ENCODE data around the gene ZNF189. TPM values are rescaled to one million over a fixed set of nuclear protein-coding genes. Genes with fewer than 3 reads are reported as not detected.
"Not testable (repeated sequence)": the region's sequence is repeated elsewhere in the genome, so short reads cannot be mapped to it uniquely, and the experiment has no call there.

Gene ZNF189
- total RNA-seq, 2 donors from 2014 or later = 8.3 to 9.0 TPM

DNA sequence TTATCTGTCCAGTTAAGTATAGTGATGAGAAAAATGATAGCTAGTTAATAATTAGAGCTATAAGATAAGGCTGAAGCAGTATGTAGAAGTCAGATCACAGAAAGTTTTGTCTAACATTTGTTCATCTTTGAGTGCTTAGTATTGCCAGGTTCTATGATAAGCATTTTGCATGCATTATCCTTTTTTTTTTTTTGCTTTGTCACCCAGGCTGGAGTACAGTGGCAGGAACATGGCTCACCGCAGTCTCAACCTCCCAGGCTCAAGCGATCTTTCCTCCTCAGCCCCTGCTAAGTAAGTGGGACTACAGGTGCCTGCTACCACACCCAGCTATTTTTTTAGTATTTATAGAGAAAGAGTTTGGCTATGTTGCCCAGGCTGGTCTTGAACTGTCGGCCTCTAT lies 31.3 kb upstream of the ZNF189 start:
- Mint-ChIP-seq H3K4me3 (no peak overlapping the region), H3K36me3 (ENCODE audit: insufficient read depth in 2 of 2) (no peaks in the 10 kb centered on the region), H3K9me3 (peaks cover 0 to 4% of the 10 kb centered on the region in 2 donors), H3K4me1 (ENCODE audit: low read depth) (no peaks in the 10 kb centered on the region), H3K27me3 (ENCODE audit: low read depth) (peaks cover 4% of the 10 kb centered on the region), H3K27ac (no peak overlapping the region)
- DNase-seq (no peak), ATAC-seq (replicated peaks in 1 of 2) (no peak)

GRCh38 chr9:101369286-101369685 lies 29.4 kb upstream of the ZNF189 start:
- ATAC-seq (replicated peaks in 1 of 2) = no peak
- no peaks in the 10 kb centered on the region for H3K4me1 Mint-ChIP-seq (ENCODE audit: low read depth)
- no peak overlapping the region for H3K27ac Mint-ChIP-seq
- H3K36me3 Mint-ChIP-seq (ENCODE audit: insufficient read depth in 2 of 2) = no peaks in the 10 kb centered on the region
- H3K4me3 Mint-ChIP-seq = no peak overlapping the region
- H3K27me3 Mint-ChIP-seq (ENCODE audit: low read depth) = peaks cover 4% of the 10 kb centered on the region
- no peak for DNase-seq
- peaks cover 0 to 2% of the 10 kb centered on the region in 2 donors for H3K9me3 Mint-ChIP-seq

DNA sequence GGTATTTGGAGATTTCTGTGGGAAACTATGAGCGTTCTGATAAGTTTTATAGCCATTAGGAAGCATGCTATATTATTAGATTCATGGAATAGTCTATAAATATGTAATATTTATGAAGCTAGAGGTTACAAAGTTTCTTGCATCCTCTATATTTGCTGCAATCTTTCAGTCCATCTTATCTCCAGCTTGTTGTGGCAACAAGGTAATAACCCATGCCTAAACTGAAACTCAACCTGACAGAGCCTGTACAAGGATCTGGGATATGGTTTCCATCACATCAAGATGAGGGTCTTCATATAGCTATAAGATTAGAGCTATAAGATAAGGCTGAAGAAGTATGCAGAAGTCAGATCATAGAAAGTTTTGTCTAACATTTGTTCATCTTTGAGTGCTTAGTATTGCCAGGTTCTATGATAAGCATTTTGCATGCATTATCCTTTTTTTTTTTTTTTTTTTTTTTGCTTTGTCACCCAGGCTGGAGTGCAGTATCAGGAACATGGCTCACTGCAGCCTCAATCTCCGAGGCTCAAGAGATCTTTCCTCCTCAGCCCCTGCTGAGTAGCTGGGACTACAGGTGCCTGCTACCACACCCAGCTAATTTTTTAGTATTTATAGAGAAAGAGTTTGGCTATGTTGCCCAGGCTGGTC lies 28.6 kb upstream of the ZNF189 start:
- ATAC-seq (replicated peaks in 1 of 2) = no peak
- H3K36me3 Mint-ChIP-seq (ENCODE audit: insufficient read depth in 2 of 2) = no peaks in the 10 kb centered on the region
- peaks cover 0 to 2% of the 10 kb centered on the region in 2 donors for H3K9me3 Mint-ChIP-seq
- H3K4me1 Mint-ChIP-seq (ENCODE audit: low read depth) = no peaks in the 10 kb centered on the region
- peaks cover 4% of the 10 kb centered on the region for H3K27me3 Mint-ChIP-seq (ENCODE audit: low read depth)
- H3K27ac Mint-ChIP-seq = no peak overlapping the region
- H3K4me3 Mint-ChIP-seq = no peak overlapping the region
- no peak for DNase-seq

- no peak overlapping the region for H3K27ac Mint-ChIP-seq
- peaks cover 0 to 2% of the 10 kb centered on the region in 2 donors for H3K9me3 Mint-ChIP-seq
- H3K36me3 Mint-ChIP-seq (ENCODE audit: insufficient read depth in 2 of 2) = no peaks in the 10 kb centered on the region
- no peak for ATAC-seq (replicated peaks in 1 of 2)
- DNase-seq = no peak
- H3K4me1 Mint-ChIP-seq (ENCODE audit: low read depth) = no peaks in the 10 kb centered on the region
- H3K27me3 Mint-ChIP-seq (ENCODE audit: low read depth) = no peaks in the 10 kb centered on the region
- H3K4me3 Mint-ChIP-seq = no peak overlapping the region
Observed at GRCh38 chr9:101371813-101372212, 26.8 kb upstream of the ZNF189 start.

- Mint-ChIP-seq H3K4me1 (ENCODE audit: low read depth) (no peaks in the 10 kb centered on the region), H3K9me3 (peaks cover under 1 to 2% of the 10 kb centered on the region in 2 donors)
Observed at GRCh38 chr9:101372327-101373118, 26.1 kb upstream of the ZNF189 start.

DNA sequence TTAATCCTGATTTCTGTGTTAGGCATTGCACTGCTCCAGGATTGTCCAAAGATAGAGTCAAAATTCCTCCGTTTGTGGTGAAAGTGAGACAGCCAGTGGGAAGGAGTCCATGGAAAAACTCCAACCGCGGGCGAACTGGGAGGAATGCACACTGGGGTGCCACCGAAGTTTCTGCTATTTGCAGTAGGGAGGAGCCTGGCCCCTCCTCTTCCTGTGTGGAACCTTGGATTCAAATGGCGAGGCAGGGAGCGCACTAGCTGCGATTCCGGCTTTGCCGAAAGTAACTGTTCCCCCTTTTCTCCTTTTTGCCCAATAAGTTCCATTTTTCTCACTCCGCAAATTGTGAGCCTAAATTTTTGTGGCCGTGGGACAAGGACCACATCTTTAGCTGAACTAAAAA lies 23.1 kb upstream of the ZNF189 start:
- no peak for DNase-seq
- Mint-ChIP-seq H3K4me3 (no peak overlapping the region), H3K36me3 (ENCODE audit: insufficient read depth in 2 of 2) (peaks cover 2% of the 10 kb centered on the region in 2 donors), H3K27ac (no peak overlapping the region), H3K4me1 (ENCODE audit: low read depth) (no peaks in the 10 kb centered on the region), H3K9me3 (peaks cover 5 to 6% of the 10 kb centered on the region in 2 donors), H3K27me3 (ENCODE audit: low read depth) (peaks cover 10% of the 10 kb centered on the region)
- ATAC-seq (replicated peaks in 1 of 2) = no peak

More at GRCh38 chr9:101372327-101373118, 26.1 kb upstream of the ZNF189 start:
- DNase-seq (no peak), ATAC-seq (replicated peaks in 1 of 2) (no peak)
- H3K27ac Mint-ChIP-seq = no peak overlapping the region
- peaks cover 3% of the 10 kb centered on the region for H3K27me3 Mint-ChIP-seq (ENCODE audit: low read depth)
- no peaks in the 10 kb centered on the region for H3K36me3 Mint-ChIP-seq (ENCODE audit: insufficient read depth in 2 of 2)
- H3K4me3 Mint-ChIP-seq = no peak overlapping the region

- H3K27me3 Mint-ChIP-seq (ENCODE audit: low read depth) = peaks cover 10% of the 10 kb centered on the region
- peaks cover 5 to 6% of the 10 kb centered on the region in 2 donors for H3K9me3 Mint-ChIP-seq
- H3K27ac Mint-ChIP-seq = no peak overlapping the region
- DNase-seq (no peak), ATAC-seq (replicated peaks in 1 of 2) (no peak)
- H3K4me3 Mint-ChIP-seq = no peak overlapping the region
- peaks cover 2% of the 10 kb centered on the region in 2 donors for H3K36me3 Mint-ChIP-seq (ENCODE audit: insufficient read depth in 2 of 2)
- no peaks in the 10 kb centered on the region for H3K4me1 Mint-ChIP-seq (ENCODE audit: low read depth)
Observed at GRCh38 chr9:101376111-101376848, 22.4 kb upstream of the ZNF189 start.

GRCh38 chr9:101380295-101380694 lies 18.4 kb upstream of the ZNF189 start:
- H3K27me3 Mint-ChIP-seq (ENCODE audit: low read depth) = peaks cover 10% of the 10 kb centered on the region
- H3K4me3 Mint-ChIP-seq = no peak overlapping the region
- DNase-seq (no peak), ATAC-seq (replicated peaks in 1 of 2) (no peak)
- peaks cover 2 to 7% of the 10 kb centered on the region in 2 donors for H3K36me3 Mint-ChIP-seq (ENCODE audit: insufficient read depth in 2 of 2)
- H3K27ac Mint-ChIP-seq = no peak overlapping the region
- peaks cover 8 to 11% of the 10 kb centered on the region in 2 donors for H3K9me3 Mint-ChIP-seq
- no peaks in the 10 kb centered on the region for H3K4me1 Mint-ChIP-seq (ENCODE audit: low read depth)

DNA sequence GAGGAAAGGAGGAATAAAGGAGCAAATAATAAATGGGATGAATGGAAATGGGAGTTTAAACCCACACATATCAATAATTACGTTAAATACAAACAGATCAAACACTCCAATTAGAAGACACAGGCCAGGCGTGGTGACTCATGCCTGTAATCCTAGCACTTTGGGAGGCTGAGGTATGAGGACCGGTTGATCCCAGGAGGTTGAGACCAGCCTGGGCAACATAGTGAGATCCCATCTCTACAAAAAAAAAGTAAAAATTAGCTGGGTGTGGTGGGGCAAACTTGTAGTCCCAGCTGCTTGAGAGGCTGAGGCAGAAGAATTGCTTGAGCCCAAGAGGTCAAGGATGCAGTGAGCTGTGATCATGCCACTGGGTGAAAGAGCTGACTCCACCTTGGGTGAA lies 17.5 kb upstream of the ZNF189 start:
- no peak for DNase-seq
- Mint-ChIP-seq H3K4me1 (ENCODE audit: low read depth) (no peaks in the 10 kb centered on the region), H3K36me3 (ENCODE audit: insufficient read depth in 2 of 2) (peaks cover 2 to 12% of the 10 kb centered on the region in 2 donors), H3K27ac (no peak overlapping the region), H3K27me3 (ENCODE audit: low read depth) (peaks cover 10% of the 10 kb centered on the region), H3K4me3 (no peak overlapping the region), H3K9me3 (peaks cover 8 to 11% of the 10 kb centered on the region in 2 donors)
- no peak for ATAC-seq (replicated peaks in 1 of 2)

GRCh38 chr9:101381833-101382342 lies 16.8 kb upstream of the ZNF189 start:
- no peak overlapping the region for H3K27ac Mint-ChIP-seq
- ATAC-seq (replicated peaks in 1 of 2) = no peak

GRCh38 chr9:101383361-101383760 lies 15.3 kb upstream of the ZNF189 start:
- Mint-ChIP-seq H3K9me3 (peaks cover 6 to 7% of the 10 kb centered on the region in 2 donors), H3K4me3 (no peak overlapping the region), H3K27ac (no peak overlapping the region), H3K27me3 (ENCODE audit: low read depth) (no peaks in the 10 kb centered on the region), H3K36me3 (ENCODE audit: insufficient read depth in 2 of 2) (peaks cover 1 to 23% of the 10 kb centered on the region in 2 donors), H3K4me1 (ENCODE audit: low read depth) (no peaks in the 10 kb centered on the region)
- no peak for DNase-seq
- ATAC-seq (replicated peaks in 1 of 2) = no peak

More at GRCh38 chr9:101381833-101382342, 16.8 kb upstream of the ZNF189 start:
- peaks cover 10% of the 10 kb centered on the region for H3K27me3 Mint-ChIP-seq (ENCODE audit: low read depth)
- H3K4me1 Mint-ChIP-seq (ENCODE audit: low read depth) = no peaks in the 10 kb centered on the region
- H3K4me3 Mint-ChIP-seq = no peak overlapping the region
- no peak for DNase-seq
- peaks cover 2 to 16% of the 10 kb centered on the region in 2 donors for H3K36me3 Mint-ChIP-seq (ENCODE audit: insufficient read depth in 2 of 2)
- peaks cover 8 to 11% of the 10 kb centered on the region in 2 donors for H3K9me3 Mint-ChIP-seq

DNA sequence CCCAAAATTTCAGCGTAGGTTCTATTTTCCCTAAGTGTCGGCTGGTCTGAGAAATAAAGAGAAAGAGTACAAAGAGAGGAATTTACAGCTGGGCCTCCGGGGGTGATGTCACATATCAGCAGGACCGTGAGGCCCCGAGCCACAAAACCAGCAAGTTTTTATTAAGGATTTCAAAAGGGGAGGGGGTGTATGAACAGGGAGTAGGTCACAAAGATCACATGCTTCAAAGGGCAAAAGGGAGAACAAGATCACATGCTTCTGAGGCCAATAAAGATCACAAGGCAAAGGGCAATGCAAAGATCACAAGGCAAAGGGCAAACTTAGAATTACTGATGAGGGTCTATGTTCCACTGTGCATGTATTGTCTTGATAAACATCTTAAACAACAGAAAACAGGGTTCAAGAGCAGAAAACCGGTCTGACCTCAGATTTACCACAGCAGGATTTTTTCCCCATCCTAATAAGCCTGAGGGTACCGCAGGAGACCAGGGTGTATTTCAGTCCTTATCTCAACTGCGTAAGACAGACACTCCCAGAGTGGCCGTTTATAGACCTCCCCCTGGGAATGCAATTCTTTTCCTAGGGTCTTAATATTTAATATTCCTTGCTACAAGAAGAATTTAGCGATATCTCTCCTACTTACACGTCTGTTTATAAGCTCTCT lies 13.6 kb upstream of the ZNF189 start, which contains the start of gene BAAT:
Gene BAAT (minus strand): TSS at position 134 of the 664 bp plus-strand sequence. CDS start 13,602 bp downstream, outside the sequence.
- not testable (repeated sequence) for H3K27ac Mint-ChIP-seq; DNase-seq; H3K27me3 Mint-ChIP-seq (ENCODE audit: low read depth); H3K9me3 Mint-ChIP-seq; ATAC-seq (replicated peaks in 1 of 2); H3K4me3 Mint-ChIP-seq; H3K4me1 Mint-ChIP-seq (ENCODE audit: low read depth)
- peaks cover 1 to 27% of the 10 kb centered on the region in 2 donors for H3K36me3 Mint-ChIP-seq (ENCODE audit: insufficient read depth in 2 of 2)

Data from activated T-cell treated with anti-CD3 and anti-CD28 coated beads, Interleukin-2, amount 50 U/mL, for 72 hours (primary cell).